Esophagus squamous epithelium (tissue), 5 donors: ENCODE data around the gene RNF175. TPM values are rescaled to one million over a fixed set of nuclear protein-coding genes. Genes with fewer than 3 reads are reported as not detected.
A peak's percentile ranks its signal among the peaks of the same experiment; 100 is the strongest.
"Not testable (repeated sequence)": the region's sequence is repeated elsewhere in the genome, so short reads cannot be mapped to it uniquely, and the experiment has no call there.

Experiments
- DNase-seq: peaks from one replicate; lab custom pipeline; 2025; lab: John Stamatoyannopoulos, UW
- H3K27ac ChIP-seq, 4 donors: fragments of 200-600 bp; sonication (generic); one replicate each; pipeline ENCODE4 v1.5.1; 2016 to 2019; ENCODE audit warnings: mild to moderate bottlenecking in 1 of 4
- H3K27me3 ChIP-seq, 4 donors: fragments of 200-600 bp; sonication (generic); 1 replicate in 3 of 4; 2 replicates in 1 of 4; pipeline versions ENCODE4 v1.5.1 to v1.6.0; 2017 to 2021; ENCODE audit warnings: antibody characterized with exemption in 1 of 4
- H3K36me3 ChIP-seq, 3 donors: fragments of 200-600 bp; sonication (generic); one replicate each; pipeline ENCODE4 v1.5.1; 2016 to 2019
- H3K4me1 ChIP-seq, 3 donors: fragments of 200-600 bp; sonication (generic); one replicate each; pipeline ENCODE4 v1.5.1; 2017 to 2019
- H3K4me3 ChIP-seq, 4 donors: fragments of 200-600 bp; sonication (generic); 1 replicate in 3 of 4; 2 replicates in 1 of 4; pipeline ENCODE4 v1.5.1; 2016 to 2019; ENCODE audit warnings: mild to moderate bottlenecking in 2 of 4, moderate library complexity in 1 of 4
- H3K9me3 ChIP-seq, 3 donors: fragments of 200-600 bp; sonication (generic); one replicate each; pipeline ENCODE4 v1.5.1; 2016 to 2019
- CTCF ChIP-seq, 6 experiments: fragments of 450-650 bp in 4 of 6; fragments of 200-600 bp in 2 of 6; sonication (generic) in 2 of 6; IDR thresholded peaks; one replicate each; pipeline ENCODE4 v1.5.1; 2016 to 2019; ENCODE audit warnings: antibody characterized with exemption in 6 of 6, mild to moderate bottlenecking in 4 of 6, moderate library complexity in 4 of 6
- POLR2A ChIP-seq, 4 donors: fragments of 450-650 bp; IDR thresholded peaks; one replicate each; pipeline ENCODE4 v1.6.1; 2017; ENCODE audit warnings: antibody characterized with exemption in 4 of 4, mild to moderate bottlenecking in 4 of 4, moderate library complexity in 3 of 4
- WGBS, 2 donors: methylation state at CpG; one replicate each; pipeline ENCODE4 v1.1.5; 2018; 5-methylcytosine and 5-hydroxymethylcytosine counted together
- intact Hi-C: fragments of 100-400 bp; cut with DNase I; formaldehyde crosslinking; loops from one replicate; pipeline ENCODE4 v1.15.0; 2022
- total RNA-seq, 4 donors: library from RNA; depleted of rRNA; stranded (reverse); fragments of >200 nt; gene quantifications; one replicate each; pipeline ENCODE4 v1.1.0, GENCODE V29; 2016
- donor health status: DM: yes; HTN: yes; CAD: no.

RNF175 gene
- total RNA-seq, 4 donors from 2014 or later: 0.76 TPM; not detected in 3

- peaks cover 0 to 12% (median 0%) of the 10 kb centered on the region in 3 donors for H3K36me3 ChIP-seq
- 23 to 26% methylated on average over 7 to 9 of the region's 27 CpGs for WGBS, 2 donors
- TF ChIP-seq CTCF (IDR thresholded peaks at IDR 0.05): no peak
- TF ChIP-seq POLR2A (IDR thresholded peaks at IDR 0.05): no peak
- H3K9me3 ChIP-seq: peaks cover 0 to 13% (median 9%) of the 10 kb centered on the region in 3 donors
- H3K27ac ChIP-seq: peak overlapping the region; percentile 42 to 67 (median 66)
- intact Hi-C loops: no loop called here
- no peak for DNase-seq
- peaks cover 0 to 18% (median 0%) of the 10 kb centered on the region in 4 donors for H3K27me3 ChIP-seq
- H3K4me3 ChIP-seq: peak overlapping the region; percentile 49 to 83 (median 66)
- peaks cover 7 to 21% (median 9%) of the 10 kb centered on the region in 3 donors for H3K4me1 ChIP-seq
Observed at GRCh38 chr4:153683763-153684181, 76.1 kb downstream of the RNF175 start.

- peaks cover 5 to 18% (median 7%) of the 10 kb centered on the region in 3 donors for H3K4me1 ChIP-seq
- no peaks in the 10 kb centered on the region for H3K36me3 ChIP-seq
- H3K4me3 ChIP-seq: no peak overlapping the region
- WGBS, 2 donors: 64 to 68% methylated on average over 6 of the region's 6 CpGs
- no peak for DNase-seq
- no peaks in the 10 kb centered on the region for H3K9me3 ChIP-seq
- intact Hi-C loops: no loop called here
- no peak overlapping the region for H3K27ac ChIP-seq
- peaks cover 0 to 11% (median 0%) of the 10 kb centered on the region in 4 donors for H3K27me3 ChIP-seq
- TF ChIP-seq CTCF (IDR thresholded peaks at IDR 0.05) (no peak), POLR2A (IDR thresholded peaks at IDR 0.05) (no peak)
Observed at GRCh38 chr4:153679486-153679885, 80.3 kb downstream of the RNF175 start.

GRCh38 chr4:153676984-153677383 lies 82.8 kb downstream of the RNF175 start:
- 5 to 19% methylated on average over 1 of the region's 1 CpG for WGBS, 2 donors
- Histone ChIP-seq H3K27ac (no peak overlapping the region), H3K4me3 (no peak overlapping the region), H3K9me3 (no peaks in the 10 kb centered on the region), H3K27me3 (no peaks in the 10 kb centered on the region), H3K36me3 (no peaks in the 10 kb centered on the region), H3K4me1 (peaks cover 0 to 7% (median 3%) of the 10 kb centered on the region in 3 donors)
- intact Hi-C loops: no loop called here
- DNase-seq: no peak
- no peak for TF ChIP-seq POLR2A (IDR thresholded peaks at IDR 0.05)

- no peak for TF ChIP-seq CTCF (IDR thresholded peaks at IDR 0.05)
- no peak for TF ChIP-seq POLR2A (IDR thresholded peaks at IDR 0.05)
- no peak overlapping the region for H3K4me3 ChIP-seq
- no peaks in the 10 kb centered on the region for H3K9me3 ChIP-seq
- no peaks in the 10 kb centered on the region for H3K27me3 ChIP-seq
- H3K4me1 ChIP-seq: peaks cover 0 to 7% (median 3%) of the 10 kb centered on the region in 3 donors
- H3K27ac ChIP-seq: no peak overlapping the region
- intact Hi-C loops: no loop called here
- DNase-seq: no peak
- H3K36me3 ChIP-seq: no peaks in the 10 kb centered on the region
- 62 to 84% methylated on average over 5 of the region's 5 CpGs for WGBS, 2 donors
Observed at GRCh38 chr4:153676486-153676885, 83.3 kb downstream of the RNF175 start.

GRCh38 chr4:153669838-153670237 lies 90.0 kb downstream of the RNF175 start:
- H3K4me1 ChIP-seq: no peaks in the 10 kb centered on the region
- intact Hi-C loops: no loop called here
- H3K36me3 ChIP-seq: no peaks in the 10 kb centered on the region
- H3K27ac ChIP-seq: no peak overlapping the region
- 48 to 57% methylated on average over 3 of the region's 3 CpGs for WGBS, 2 donors
- H3K9me3 ChIP-seq: no peaks in the 10 kb centered on the region
- DNase-seq: no peak
- no peak overlapping the region for H3K4me3 ChIP-seq
- H3K27me3 ChIP-seq: no peaks in the 10 kb centered on the region
- TF ChIP-seq POLR2A (IDR thresholded peaks at IDR 0.05): no peak

- TF ChIP-seq CTCF (IDR thresholded peaks at IDR 0.05) (no peak), POLR2A (IDR thresholded peaks at IDR 0.05) (no peak)
- WGBS, 2 donors: 54 to 70% methylated on average over 2 of the region's 2 CpGs
- Histone ChIP-seq H3K9me3 (no peaks in the 10 kb centered on the region), H3K27me3 (no peaks in the 10 kb centered on the region), H3K27ac (no peak overlapping the region), H3K4me3 (no peak overlapping the region), H3K36me3 (no peaks in the 10 kb centered on the region), H3K4me1 (no peaks in the 10 kb centered on the region)
- no peak for DNase-seq
- intact Hi-C loops: no loop called here
Observed at GRCh38 chr4:153668647-153669046, 91.2 kb downstream of the RNF175 start.

GRCh38 chr4:153666505-153666904 lies 93.3 kb downstream of the RNF175 start:
- H3K4me1 ChIP-seq, H3K4me3 ChIP-seq, H3K27ac ChIP-seq, H3K36me3 ChIP-seq, H3K9me3 ChIP-seq, intact Hi-C loops, H3K27me3 ChIP-seq, DNase-seq: not testable (repeated sequence)
- 43 to 44% methylated on average over 1 of the region's 1 CpG for WGBS, 2 donors
